Measurements from ENCODE around the gene ELF2.
"Not testable (repeated sequence)": the region's sequence is repeated elsewhere in the genome, so short reads cannot be mapped to it uniquely, and the experiment has no call there.

DNA sequence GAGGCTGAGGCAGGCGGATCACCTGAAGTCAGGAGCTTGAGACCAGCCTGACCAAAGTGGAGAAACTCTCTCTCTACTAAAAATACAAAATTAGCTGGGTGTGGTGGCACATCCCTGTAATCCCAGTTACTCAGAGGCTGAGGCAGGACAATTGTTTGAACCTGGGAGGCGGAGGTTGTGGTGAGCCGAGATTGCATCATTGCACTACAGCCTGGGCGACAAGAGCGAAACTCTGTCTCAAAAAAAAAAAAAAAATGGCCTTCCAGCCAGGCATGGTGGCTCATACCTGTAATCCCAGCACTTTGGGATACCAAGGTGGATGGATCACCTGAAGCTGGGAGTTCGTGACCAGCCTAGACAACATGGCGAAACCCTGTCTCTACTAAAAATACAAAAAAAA, 168.7 kb downstream of the ELF2 start:
- TF ChIP-seq, protein P1, sequence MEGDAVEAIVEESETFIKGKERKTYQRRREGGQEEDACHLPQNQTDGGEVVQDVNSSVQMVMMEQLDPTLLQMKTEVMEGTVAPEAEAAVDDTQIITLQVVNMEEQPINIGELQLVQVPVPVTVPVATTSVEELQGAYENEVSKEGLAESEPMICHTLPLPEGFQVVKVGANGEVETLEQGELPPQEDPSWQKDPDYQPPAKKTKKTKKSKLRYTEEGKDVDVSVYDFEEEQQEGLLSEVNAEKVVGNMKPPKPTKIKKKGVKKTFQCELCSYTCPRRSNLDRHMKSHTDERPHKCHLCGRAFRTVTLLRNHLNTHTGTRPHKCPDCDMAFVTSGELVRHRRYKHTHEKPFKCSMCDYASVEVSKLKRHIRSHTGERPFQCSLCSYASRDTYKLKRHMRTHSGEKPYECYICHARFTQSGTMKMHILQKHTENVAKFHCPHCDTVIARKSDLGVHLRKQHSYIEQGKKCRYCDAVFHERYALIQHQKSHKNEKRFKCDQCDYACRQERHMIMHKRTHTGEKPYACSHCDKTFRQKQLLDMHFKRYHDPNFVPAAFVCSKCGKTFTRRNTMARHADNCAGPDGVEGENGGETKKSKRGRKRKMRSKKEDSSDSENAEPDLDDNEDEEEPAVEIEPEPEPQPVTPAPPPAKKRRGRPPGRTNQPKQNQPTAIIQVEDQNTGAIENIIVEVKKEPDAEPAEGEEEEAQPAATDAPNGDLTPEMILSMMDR (IDR thresholded peaks at IDR 0.05): not testable (repeated sequence)
- TF ChIP-seq POLR2AphosphoS5 (IDR thresholded peaks at IDR 0.05): not testable (repeated sequence)
